ENCODE measurements around the gene SMIM35.

The SMIM35 gene

DNA sequence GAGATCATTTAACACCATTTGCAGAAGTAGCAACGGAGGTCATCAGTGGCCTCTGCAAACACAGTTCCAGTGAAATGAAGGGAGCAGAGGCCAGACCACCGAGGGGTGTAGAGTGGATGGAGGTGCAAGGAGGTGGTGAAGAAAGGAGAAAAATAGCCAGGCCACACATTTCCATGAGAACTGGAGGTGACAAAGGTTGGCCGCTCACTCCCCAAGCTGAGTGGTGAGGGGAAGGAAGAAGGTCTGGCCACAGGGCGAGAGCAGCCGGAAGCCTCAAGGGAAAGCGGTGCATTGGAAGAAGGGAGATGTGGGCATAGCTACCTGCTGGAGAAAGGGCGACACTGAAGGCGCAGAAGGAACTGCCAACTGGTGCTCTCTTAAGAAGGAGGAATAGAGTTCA is 30.0 kb downstream of the SMIM35 start:
- Histone ChIP-seq H3K27ac (ENCODE audit: low read depth, low read length) (no peak overlapping the region), H3K4me3 (ENCODE audit: low read depth, low read length) (no peak overlapping the region), H3K4me1 (ENCODE audit: control insufficient read depth, insufficient read depth, low read length) (no peaks in the 10 kb centered on the region), H3K36me3 (ENCODE audit: control insufficient read depth, insufficient read depth, low read length) (no peaks in the 10 kb centered on the region), H3K9ac (ENCODE audit: low read length) (no peak overlapping the region), H3K9me3 (ENCODE audit: control insufficient read depth, insufficient read depth, low read depth, low read length) (no peaks in the 10 kb centered on the region), H3K27me3 (ENCODE audit: control insufficient read depth, insufficient read depth, low read length) (no peaks in the 10 kb centered on the region)

GRCh38 chr11:118055966-118056365 is 30.8 kb downstream of the SMIM35 start:
- H3K4me3 ChIP-seq (ENCODE audit: low read depth, low read length): no peak overlapping the region
- H3K27ac ChIP-seq (ENCODE audit: low read depth, low read length): no peak overlapping the region
- no peaks in the 10 kb centered on the region for H3K4me1 ChIP-seq (ENCODE audit: control insufficient read depth, insufficient read depth, low read length)
- H3K9ac ChIP-seq (ENCODE audit: low read length): no peak overlapping the region
- H3K9me3 ChIP-seq (ENCODE audit: control insufficient read depth, insufficient read depth, low read depth, low read length): no peaks in the 10 kb centered on the region
- no peaks in the 10 kb centered on the region for H3K36me3 ChIP-seq (ENCODE audit: control insufficient read depth, insufficient read depth, low read length)
- H3K27me3 ChIP-seq (ENCODE audit: control insufficient read depth, insufficient read depth, low read length): 0 out of 2 replicates have a peak, but pooled peaks cover 3% of the 10 kb centered on the region

GRCh38 chr11:118054712-118055640 is 31.8 kb downstream of the SMIM35 start:
- H3K4me1 ChIP-seq (ENCODE audit: control insufficient read depth, insufficient read depth, low read length): no peaks in the 10 kb centered on the region
- H3K36me3 ChIP-seq (ENCODE audit: control insufficient read depth, insufficient read depth, low read length): no peaks in the 10 kb centered on the region
- no peaks in the 10 kb centered on the region for H3K9me3 ChIP-seq (ENCODE audit: control insufficient read depth, insufficient read depth, low read depth, low read length)
- no peak overlapping the region for H3K27ac ChIP-seq (ENCODE audit: low read depth, low read length)
- no peak overlapping the region for H3K4me3 ChIP-seq (ENCODE audit: low read depth, low read length)
- H3K27me3 ChIP-seq (ENCODE audit: control insufficient read depth, insufficient read depth, low read length): 0 out of 2 replicates have a peak, but pooled peaks cover 3% of the 10 kb centered on the region
- no peak overlapping the region for H3K9ac ChIP-seq (ENCODE audit: low read length)

DNA sequence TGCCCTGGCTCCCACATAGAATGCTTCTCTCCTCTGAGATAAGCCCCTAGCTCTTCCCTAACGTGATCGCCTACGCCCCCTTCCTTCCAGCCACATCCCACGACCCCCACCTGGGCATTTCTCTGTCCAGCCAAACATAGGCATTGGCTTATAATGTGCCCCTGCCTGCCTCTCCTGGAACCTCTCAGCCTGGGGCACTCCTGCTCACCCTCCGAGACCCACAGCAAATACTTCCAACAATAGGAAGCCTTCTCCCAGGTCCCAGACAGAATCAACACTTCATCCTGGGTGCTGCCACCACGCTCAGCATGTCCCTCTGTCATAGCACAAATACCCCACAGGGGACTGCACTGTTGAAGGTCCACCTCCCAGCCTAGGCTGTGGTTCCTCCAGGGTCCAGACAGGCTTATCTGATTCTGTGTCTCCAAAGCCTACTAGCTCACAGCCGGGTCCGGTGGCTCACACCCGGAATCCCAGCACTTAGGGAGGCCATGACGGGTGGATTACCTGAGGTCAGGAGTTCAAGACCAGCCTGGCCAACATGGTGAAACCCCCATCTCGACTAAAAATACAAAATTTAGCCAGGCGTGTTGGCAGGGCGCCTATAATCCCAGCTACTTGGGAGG is 34.1 kb downstream of the SMIM35 start:
- H3K4me1 ChIP-seq (ENCODE audit: control insufficient read depth, insufficient read depth, low read length): no peaks in the 10 kb centered on the region
- H3K4me3 ChIP-seq (ENCODE audit: low read depth, low read length): no peak overlapping the region
- no peaks in the 10 kb centered on the region for H3K9me3 ChIP-seq (ENCODE audit: control insufficient read depth, insufficient read depth, low read depth, low read length)
- no peak overlapping the region for H3K27ac ChIP-seq (ENCODE audit: low read depth, low read length)
- H3K27me3 ChIP-seq (ENCODE audit: control insufficient read depth, insufficient read depth, low read length): 0 out of 2 replicates have a peak, but pooled peaks cover 3% of the 10 kb centered on the region
- H3K36me3 ChIP-seq (ENCODE audit: control insufficient read depth, insufficient read depth, low read length): no peaks in the 10 kb centered on the region
- no peak overlapping the region for H3K9ac ChIP-seq (ENCODE audit: low read length)

DNA sequence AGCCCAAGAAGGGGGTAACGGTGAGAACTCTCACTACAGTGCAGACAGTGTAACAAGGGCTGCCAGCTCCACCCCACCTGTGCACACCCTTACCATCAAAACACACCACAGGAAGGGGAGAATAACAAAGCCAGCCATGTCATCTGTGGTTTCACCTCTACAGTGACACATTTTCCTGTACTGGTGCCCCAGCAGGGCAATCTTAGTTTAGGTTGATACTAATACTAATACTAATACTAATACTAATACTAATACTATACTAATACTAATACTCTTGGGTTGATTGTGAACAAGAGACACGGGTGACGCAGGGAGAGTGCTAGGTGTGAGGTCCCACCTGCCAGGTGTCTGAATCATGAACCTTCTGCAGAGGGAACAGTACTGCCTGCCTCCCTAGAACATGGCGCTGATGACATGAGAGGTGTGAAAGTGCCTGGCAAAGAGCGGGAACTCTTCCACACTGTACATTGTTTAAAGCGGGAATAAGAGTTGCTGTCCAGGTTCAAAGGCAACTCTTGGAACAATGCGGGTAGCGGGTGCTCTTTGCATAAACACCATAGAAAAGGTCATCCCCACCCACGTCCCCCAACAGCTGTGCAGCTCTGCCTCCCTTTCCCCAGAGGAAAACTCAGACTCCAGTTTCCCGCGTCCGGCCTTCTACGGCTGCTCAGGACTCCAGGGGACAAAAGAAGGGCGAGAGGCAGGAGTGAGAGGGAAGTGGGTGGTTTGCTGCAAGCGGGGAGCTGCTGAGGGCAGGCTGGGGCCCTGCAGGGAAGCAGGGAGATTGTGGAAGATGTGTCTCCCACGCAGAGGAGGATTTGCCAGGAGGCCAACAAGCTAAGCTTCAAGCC is 34.9 kb downstream of the SMIM35 start:
- no peaks in the 10 kb centered on the region for H3K36me3 ChIP-seq (ENCODE audit: control insufficient read depth, insufficient read depth, low read length)
- H3K4me3 ChIP-seq (ENCODE audit: low read depth, low read length): no peak overlapping the region
- H3K27me3 ChIP-seq (ENCODE audit: control insufficient read depth, insufficient read depth, low read length): 0 out of 2 replicates have a peak, but pooled peaks cover 3% of the 10 kb centered on the region
- no peaks in the 10 kb centered on the region for H3K4me1 ChIP-seq (ENCODE audit: control insufficient read depth, insufficient read depth, low read length)
- H3K9ac ChIP-seq (ENCODE audit: low read length): no peak overlapping the region
- H3K9me3 ChIP-seq (ENCODE audit: control insufficient read depth, insufficient read depth, low read depth, low read length): no peaks in the 10 kb centered on the region
- no peak overlapping the region for H3K27ac ChIP-seq (ENCODE audit: low read depth, low read length)

- no peak overlapping the region for H3K9ac ChIP-seq (ENCODE audit: low read length)
These were observed 35.6 kb downstream of the SMIM35 start for GRCh38 chr11:118051136-118051610.

GRCh38 chr11:118050208-118050891 is 36.4 kb downstream of the SMIM35 start:
- H3K9me3 ChIP-seq (ENCODE audit: control insufficient read depth, insufficient read depth, low read depth, low read length): no peaks in the 10 kb centered on the region
- H3K36me3 ChIP-seq (ENCODE audit: control insufficient read depth, insufficient read depth, low read length): no peaks in the 10 kb centered on the region
- no peak overlapping the region for H3K27ac ChIP-seq (ENCODE audit: low read depth, low read length)
- H3K27me3 ChIP-seq (ENCODE audit: control insufficient read depth, insufficient read depth, low read length): 0 out of 2 replicates have a peak, but pooled peaks cover 3% of the 10 kb centered on the region
- H3K4me1 ChIP-seq (ENCODE audit: control insufficient read depth, insufficient read depth, low read length): no peaks in the 10 kb centered on the region
- no peak overlapping the region for H3K4me3 ChIP-seq (ENCODE audit: low read depth, low read length)
- H3K9ac ChIP-seq (ENCODE audit: low read length): no peak overlapping the region

More at GRCh38 chr11:118051136-118051610, 35.6 kb downstream of the SMIM35 start:
- Histone ChIP-seq H3K27me3 (ENCODE audit: control insufficient read depth, insufficient read depth, low read length) (0 out of 2 replicates have a peak, but pooled peaks cover 3% of the 10 kb centered on the region), H3K4me1 (ENCODE audit: control insufficient read depth, insufficient read depth, low read length) (no peaks in the 10 kb centered on the region), H3K4me3 (ENCODE audit: low read depth, low read length) (no peak overlapping the region), H3K27ac (ENCODE audit: low read depth, low read length) (no peak overlapping the region), H3K9me3 (ENCODE audit: control insufficient read depth, insufficient read depth, low read depth, low read length) (no peaks in the 10 kb centered on the region), H3K36me3 (ENCODE audit: control insufficient read depth, insufficient read depth, low read length) (no peaks in the 10 kb centered on the region)

- 0 out of 2 replicates have a peak, but pooled peaks cover 3% of the 10 kb centered on the region for H3K27me3 ChIP-seq (ENCODE audit: control insufficient read depth, insufficient read depth, low read length)
- H3K9me3 ChIP-seq (ENCODE audit: control insufficient read depth, insufficient read depth, low read depth, low read length): no peaks in the 10 kb centered on the region
- H3K4me1 ChIP-seq (ENCODE audit: control insufficient read depth, insufficient read depth, low read length): no peaks in the 10 kb centered on the region
- no peak overlapping the region for H3K4me3 ChIP-seq (ENCODE audit: low read depth, low read length)
- no peaks in the 10 kb centered on the region for H3K36me3 ChIP-seq (ENCODE audit: control insufficient read depth, insufficient read depth, low read length)
- H3K9ac ChIP-seq (ENCODE audit: low read length): no peak overlapping the region
- H3K27ac ChIP-seq (ENCODE audit: low read depth, low read length): no peak overlapping the region
These were observed 37.0 kb downstream of the SMIM35 start for GRCh38 chr11:118049771-118050170.

- H3K27ac ChIP-seq (ENCODE audit: low read depth, low read length): no peak overlapping the region
- no peaks in the 10 kb centered on the region for H3K9me3 ChIP-seq (ENCODE audit: control insufficient read depth, insufficient read depth, low read depth, low read length)
- H3K27me3 ChIP-seq (ENCODE audit: control insufficient read depth, insufficient read depth, low read length): 0 out of 2 replicates have a peak, but pooled peaks cover 3% of the 10 kb centered on the region
- no peaks in the 10 kb centered on the region for H3K36me3 ChIP-seq (ENCODE audit: control insufficient read depth, insufficient read depth, low read length)
- no peak overlapping the region for H3K4me3 ChIP-seq (ENCODE audit: low read depth, low read length)
- H3K4me1 ChIP-seq (ENCODE audit: control insufficient read depth, insufficient read depth, low read length): no peaks in the 10 kb centered on the region
- H3K9ac ChIP-seq (ENCODE audit: low read length): no peak overlapping the region
These were observed 38.0 kb downstream of the SMIM35 start for GRCh38 chr11:118048472-118049370.
